B cell (primary cell): ENCODE data around the gene RAB10.

Experiments used
- CTCF ChIP-seq: fragments of 200-600 bp; IDR thresholded peaks from one replicate; pipeline ENCODE4 v1.8.0; 2022; ENCODE audit warnings: antibody characterized with exemption, mild to moderate bottlenecking
- EZH2 ChIP-seq: IDR thresholded peaks from 2 replicates; pipeline ENCODE4 v1.6.1; 2012; ENCODE audit warnings: borderline replicate concordance, low read depth, mild to moderate bottlenecking, moderate library complexity, low read length; ENCODE audit not compliant: insufficient read depth, poor library complexity, severe bottlenecking

GRCh38 chr2:26043109-26043508, 9.2 kb downstream of the RAB10 start:
- TF ChIP-seq CTCF (no peak), EZH2 (no peak)
